ENCODE measurements around the gene C1orf116.

Gene C1orf116

DNA sequence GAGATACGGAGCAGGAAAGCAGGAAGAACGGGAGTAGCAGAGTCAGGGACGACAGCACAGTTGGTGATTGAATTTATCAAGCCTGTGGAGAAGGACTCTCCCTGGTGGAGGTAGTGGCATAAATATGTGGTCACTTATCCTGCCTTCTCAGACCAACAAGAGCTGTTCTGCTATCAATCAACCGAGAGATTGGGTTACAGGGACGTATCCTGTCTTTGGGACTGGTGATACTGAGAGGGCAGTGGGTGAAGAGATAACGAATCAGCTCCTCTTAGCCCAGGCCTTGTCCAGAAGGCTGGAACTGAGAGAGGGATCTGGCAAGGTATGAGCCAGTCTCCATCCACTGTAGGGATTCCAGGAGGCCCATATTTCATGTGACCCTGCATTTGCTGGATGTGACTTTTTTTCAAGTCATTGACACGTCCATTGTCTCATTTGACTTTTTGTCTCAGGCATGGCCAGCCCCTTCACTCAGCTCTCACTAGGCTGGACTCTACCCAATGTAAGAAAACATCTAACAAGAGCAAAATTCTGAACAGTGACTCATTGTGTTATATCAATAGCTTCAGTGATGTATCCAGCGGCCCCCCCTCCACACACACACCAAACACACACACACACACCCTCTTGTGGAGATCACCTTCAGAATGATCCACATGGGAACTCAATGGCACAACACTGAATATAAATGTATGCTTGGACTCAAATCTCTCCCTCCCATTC lies 11.3 kb downstream of the C1orf116 start:
- Histone ChIP-seq H3K4me3 (ENCODE audit: low read depth in 1 of 5, low read length in 5 of 5) (no peak overlapping the region), H3K9ac (ENCODE audit: low read length in 5 of 5) (no peak overlapping the region), H3K9me3 (ENCODE audit: control insufficient read depth in 5 of 5, low read length in 5 of 5) (no peaks in the 10 kb centered on the region), H3K27ac (ENCODE audit: low read depth, low read length) (no peak overlapping the region), H3K27me3 (ENCODE audit: control insufficient read depth in 5 of 5, insufficient read depth in 4 of 5, low read length in 5 of 5) (no peaks in the 10 kb centered on the region), H3K36me3 (ENCODE audit: control insufficient read depth in 5 of 5, insufficient read depth in 5 of 5, low read length in 5 of 5) (no peaks in the 10 kb centered on the region), H3K4me1 (ENCODE audit: control insufficient read depth in 5 of 5, insufficient read depth in 5 of 5, low read length in 5 of 5) (peaks cover 0 to 25% (median 12%) of the 10 kb centered on the region in 5 donors)

DNA sequence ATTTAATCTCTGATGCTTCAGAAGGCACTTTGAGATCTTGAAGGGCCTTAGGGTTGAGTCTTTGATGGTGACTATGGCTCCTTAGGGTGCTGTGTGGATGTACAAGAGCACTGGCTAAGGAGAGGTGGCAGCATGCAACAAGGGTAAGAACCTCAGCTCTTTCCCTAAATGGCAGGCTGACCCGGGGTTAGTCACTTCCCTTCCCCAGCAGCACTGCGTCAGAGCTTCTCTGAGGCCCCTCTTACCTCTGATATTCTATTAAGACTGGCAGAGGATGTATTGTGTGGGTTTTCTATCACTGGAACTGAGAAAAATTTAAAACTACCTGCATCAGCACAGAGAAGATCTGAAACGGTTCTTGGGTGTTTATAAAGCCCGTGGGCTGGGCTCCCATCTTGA lies 11.8 kb downstream of the C1orf116 start:
- no peak overlapping the region for H3K27ac ChIP-seq (ENCODE audit: low read depth, low read length)
- no peaks in the 10 kb centered on the region for H3K36me3 ChIP-seq (ENCODE audit: control insufficient read depth in 5 of 5, insufficient read depth in 5 of 5, low read length in 5 of 5)

DNA sequence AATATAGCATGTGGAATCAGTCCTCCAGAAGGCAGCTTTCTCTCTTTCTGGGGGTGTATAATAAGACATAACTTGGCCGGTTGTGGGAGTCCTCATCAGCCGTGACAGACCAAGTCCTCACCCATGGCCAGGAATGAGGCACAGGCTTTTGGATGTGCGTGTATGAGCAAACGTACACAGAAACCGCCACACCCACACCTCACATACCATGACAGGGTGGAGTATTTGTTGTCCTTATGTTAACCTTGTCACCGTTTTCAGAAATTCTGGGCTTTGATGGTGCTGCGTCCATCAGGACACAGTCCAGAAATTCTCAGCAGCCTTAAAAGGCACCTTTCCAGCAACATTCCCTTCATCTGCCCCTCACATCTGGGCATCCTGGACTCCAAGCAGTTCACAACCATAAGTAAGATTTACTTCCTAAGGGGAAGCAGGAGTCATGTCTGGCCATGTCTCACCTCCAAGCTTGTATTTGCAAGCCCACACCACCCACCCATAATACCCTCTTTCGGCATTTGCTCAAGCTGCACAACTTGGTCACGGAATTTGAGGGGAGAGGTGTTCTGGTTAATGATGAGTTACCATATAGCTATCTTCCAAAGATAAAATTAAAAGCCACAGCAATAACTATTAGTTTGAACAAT lies 12.4 kb downstream of the C1orf116 start:
- H3K27me3 ChIP-seq (ENCODE audit: control insufficient read depth in 5 of 5, insufficient read depth in 4 of 5, low read length in 5 of 5): no peaks in the 10 kb centered on the region
- no peak overlapping the region for H3K9ac ChIP-seq (ENCODE audit: low read length in 5 of 5)
- no peak overlapping the region for H3K4me3 ChIP-seq (ENCODE audit: low read depth in 1 of 5, low read length in 5 of 5)
- H3K27ac ChIP-seq (ENCODE audit: low read depth, low read length): no peak overlapping the region
- H3K4me1 ChIP-seq (ENCODE audit: control insufficient read depth in 5 of 5, insufficient read depth in 5 of 5, low read length in 5 of 5): peaks cover 0 to 20% (median 5%) of the 10 kb centered on the region in 5 donors
- H3K36me3 ChIP-seq (ENCODE audit: control insufficient read depth in 5 of 5, insufficient read depth in 5 of 5, low read length in 5 of 5): no peaks in the 10 kb centered on the region
- no peaks in the 10 kb centered on the region for H3K9me3 ChIP-seq (ENCODE audit: control insufficient read depth in 5 of 5, low read length in 5 of 5)

More for the DNA sequence above, 11.8 kb downstream of the C1orf116 start:
- Histone ChIP-seq H3K9me3 (ENCODE audit: control insufficient read depth in 5 of 5, low read length in 5 of 5) (no peaks in the 10 kb centered on the region), H3K4me1 (ENCODE audit: control insufficient read depth in 5 of 5, insufficient read depth in 5 of 5, low read length in 5 of 5) (peaks cover 0 to 25% (median 10%) of the 10 kb centered on the region in 5 donors), H3K27me3 (ENCODE audit: control insufficient read depth in 5 of 5, insufficient read depth in 4 of 5, low read length in 5 of 5) (no peaks in the 10 kb centered on the region), H3K9ac (ENCODE audit: low read length in 5 of 5) (no peak overlapping the region), H3K4me3 (ENCODE audit: low read depth in 1 of 5, low read length in 5 of 5) (no peak overlapping the region)

DNA sequence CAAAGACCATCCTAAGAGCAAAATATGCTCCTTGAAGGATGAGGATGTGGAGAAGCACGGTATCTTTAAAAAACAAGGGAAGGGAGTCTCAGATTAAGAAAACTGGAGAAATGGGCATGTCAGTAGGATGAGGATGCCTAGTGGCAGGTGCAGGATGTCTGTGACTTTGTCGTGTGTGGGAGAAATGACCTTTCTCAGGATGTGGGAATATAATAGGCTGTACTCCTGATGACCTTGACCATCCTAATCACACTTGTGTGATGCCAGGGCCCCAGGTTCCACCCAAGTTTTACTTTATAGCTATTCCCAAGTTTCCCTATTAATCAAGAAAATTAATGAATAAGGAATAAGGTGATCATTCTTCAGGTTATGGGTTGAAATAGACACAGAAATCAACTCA lies 12.9 kb downstream of the C1orf116 start:
- Histone ChIP-seq H3K9me3 (ENCODE audit: control insufficient read depth in 5 of 5, low read length in 5 of 5) (no peaks in the 10 kb centered on the region), H3K4me3 (ENCODE audit: low read depth in 1 of 5, low read length in 5 of 5) (no peak overlapping the region), H3K36me3 (ENCODE audit: control insufficient read depth in 5 of 5, insufficient read depth in 5 of 5, low read length in 5 of 5) (no peaks in the 10 kb centered on the region), H3K27ac (ENCODE audit: low read depth, low read length) (no peak overlapping the region), H3K9ac (ENCODE audit: low read length in 5 of 5) (no peak overlapping the region), H3K4me1 (ENCODE audit: control insufficient read depth in 5 of 5, insufficient read depth in 5 of 5, low read length in 5 of 5) (peaks cover 0 to 17% (median 2%) of the 10 kb centered on the region in 5 donors), H3K27me3 (ENCODE audit: control insufficient read depth in 5 of 5, insufficient read depth in 4 of 5, low read length in 5 of 5) (no peaks in the 10 kb centered on the region)

DNA sequence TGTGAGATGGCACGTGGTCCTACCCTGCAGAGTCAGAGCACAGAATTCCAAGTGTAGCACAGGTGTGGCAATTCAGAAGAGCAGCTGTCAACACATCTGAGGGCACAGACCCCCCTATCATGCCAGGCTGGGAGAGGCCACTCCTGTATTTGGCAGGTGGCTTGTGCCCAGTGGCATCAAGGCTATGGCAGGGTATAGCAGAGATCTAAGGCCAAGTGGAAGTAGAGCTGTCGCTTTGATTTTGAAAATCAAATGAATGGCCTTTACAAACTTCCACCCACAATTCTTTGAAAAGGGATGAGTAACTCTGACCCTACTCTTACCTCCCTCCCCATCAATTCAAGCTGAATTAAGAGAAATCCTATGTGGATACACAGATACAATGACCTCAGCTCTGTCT lies 13.4 kb downstream of the C1orf116 start:
- H3K4me1 ChIP-seq (ENCODE audit: control insufficient read depth in 5 of 5, insufficient read depth in 5 of 5, low read length in 5 of 5): peaks cover 0 to 12% (median 0%) of the 10 kb centered on the region in 5 donors
- H3K27ac ChIP-seq (ENCODE audit: low read depth, low read length): no peak overlapping the region
- no peaks in the 10 kb centered on the region for H3K36me3 ChIP-seq (ENCODE audit: control insufficient read depth in 5 of 5, insufficient read depth in 5 of 5, low read length in 5 of 5)
- H3K9me3 ChIP-seq (ENCODE audit: control insufficient read depth in 5 of 5, low read length in 5 of 5): no peaks in the 10 kb centered on the region
- H3K27me3 ChIP-seq (ENCODE audit: control insufficient read depth in 5 of 5, insufficient read depth in 4 of 5, low read length in 5 of 5): peaks cover 0 to 2% (median 0%) of the 10 kb centered on the region in 5 donors
- H3K4me3 ChIP-seq (ENCODE audit: low read depth in 1 of 5, low read length in 5 of 5): no peak overlapping the region
- no peak overlapping the region for H3K9ac ChIP-seq (ENCODE audit: low read length in 5 of 5)

DNA sequence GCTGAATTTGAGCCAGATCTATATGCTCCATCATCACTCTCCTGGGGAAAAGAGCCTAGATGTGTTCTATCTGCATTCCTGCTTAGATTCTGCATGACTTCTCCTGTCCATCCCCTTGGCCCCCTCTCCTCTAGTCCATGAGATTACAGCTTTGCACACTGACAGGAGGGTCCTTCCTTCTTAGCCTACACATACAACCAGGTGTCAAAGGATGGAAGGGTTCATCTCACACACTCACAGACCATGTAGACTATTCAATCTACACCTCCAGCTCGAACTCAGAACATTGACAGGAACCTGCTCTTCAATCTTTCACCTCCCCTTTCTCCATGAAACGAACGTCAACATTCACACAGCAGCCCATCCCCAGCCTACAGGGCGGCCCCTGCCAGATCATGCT lies 13.8 kb downstream of the C1orf116 start:
- Histone ChIP-seq H3K36me3 (ENCODE audit: control insufficient read depth in 5 of 5, insufficient read depth in 5 of 5, low read length in 5 of 5) (no peaks in the 10 kb centered on the region), H3K4me3 (ENCODE audit: low read depth in 1 of 5, low read length in 5 of 5) (no peak overlapping the region), H3K4me1 (ENCODE audit: control insufficient read depth in 5 of 5, insufficient read depth in 5 of 5, low read length in 5 of 5) (peaks cover 0 to 7% (median 0%) of the 10 kb centered on the region in 5 donors), H3K9ac (ENCODE audit: low read length in 5 of 5) (no peak overlapping the region), H3K9me3 (ENCODE audit: control insufficient read depth in 5 of 5, low read length in 5 of 5) (no peaks in the 10 kb centered on the region), H3K27ac (ENCODE audit: low read depth, low read length) (no peak overlapping the region), H3K27me3 (ENCODE audit: control insufficient read depth in 5 of 5, insufficient read depth in 4 of 5, low read length in 5 of 5) (peaks cover 0 to 2% (median 0%) of the 10 kb centered on the region in 5 donors)

DNA sequence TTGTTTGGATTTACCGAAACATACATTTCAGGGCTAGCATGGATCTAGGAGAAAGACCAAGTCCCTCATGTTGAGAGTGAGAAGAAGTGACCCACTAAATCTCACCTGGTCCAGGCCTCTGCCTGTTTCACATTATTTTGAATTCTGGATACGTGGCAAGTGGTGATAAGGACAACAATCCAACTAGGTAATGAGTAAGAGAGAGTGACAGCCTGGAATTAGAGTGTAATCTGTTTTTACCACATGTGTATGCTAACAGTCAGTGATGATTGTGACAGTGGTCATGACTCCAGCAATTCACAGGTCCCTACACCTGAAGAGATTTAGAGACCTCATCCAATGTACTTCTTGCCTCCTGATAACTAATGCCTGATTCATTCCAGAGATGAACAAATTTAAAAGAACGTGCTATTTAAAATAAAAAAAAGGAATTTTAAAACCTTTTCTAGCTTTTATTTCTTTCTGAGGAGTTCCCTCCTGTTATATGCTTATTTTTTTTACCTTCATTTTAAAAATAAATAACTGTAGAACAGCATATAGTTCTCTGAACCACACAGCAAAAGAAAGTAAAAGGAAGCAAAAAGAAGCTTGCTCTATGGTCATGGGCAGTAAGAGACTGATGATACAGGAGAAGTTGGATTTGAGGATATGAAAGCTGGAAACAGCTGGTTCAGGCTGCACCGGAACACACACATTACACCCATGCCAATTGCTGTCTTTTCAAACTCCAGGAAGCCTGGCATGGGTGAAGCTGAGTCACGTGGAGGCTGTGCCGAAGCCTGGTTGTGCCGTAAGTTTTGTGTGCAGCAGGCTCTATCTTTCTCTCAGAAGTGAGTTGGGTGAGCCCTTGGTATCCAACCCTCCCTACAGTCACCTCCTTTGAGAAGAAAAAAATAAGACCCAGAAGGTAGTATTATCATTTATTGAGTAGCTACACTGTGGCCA lies 14.7 kb downstream of the C1orf116 start:
- no peaks in the 10 kb centered on the region for H3K9me3 ChIP-seq (ENCODE audit: control insufficient read depth in 5 of 5, low read length in 5 of 5)
- H3K27me3 ChIP-seq (ENCODE audit: control insufficient read depth in 5 of 5, insufficient read depth in 4 of 5, low read length in 5 of 5): peaks cover 0 to 3% (median 0%) of the 10 kb centered on the region in 5 donors
- no peaks in the 10 kb centered on the region for H3K36me3 ChIP-seq (ENCODE audit: control insufficient read depth in 5 of 5, insufficient read depth in 5 of 5, low read length in 5 of 5)
- H3K4me3 ChIP-seq (ENCODE audit: low read depth in 1 of 5, low read length in 5 of 5): no peak overlapping the region
- H3K4me1 ChIP-seq (ENCODE audit: control insufficient read depth in 5 of 5, insufficient read depth in 5 of 5, low read length in 5 of 5): peaks cover 0 to 2% (median 0%) of the 10 kb centered on the region in 5 donors
- no peak overlapping the region for H3K9ac ChIP-seq (ENCODE audit: low read length in 5 of 5)
- H3K27ac ChIP-seq (ENCODE audit: low read depth, low read length): no peak overlapping the region

DNA sequence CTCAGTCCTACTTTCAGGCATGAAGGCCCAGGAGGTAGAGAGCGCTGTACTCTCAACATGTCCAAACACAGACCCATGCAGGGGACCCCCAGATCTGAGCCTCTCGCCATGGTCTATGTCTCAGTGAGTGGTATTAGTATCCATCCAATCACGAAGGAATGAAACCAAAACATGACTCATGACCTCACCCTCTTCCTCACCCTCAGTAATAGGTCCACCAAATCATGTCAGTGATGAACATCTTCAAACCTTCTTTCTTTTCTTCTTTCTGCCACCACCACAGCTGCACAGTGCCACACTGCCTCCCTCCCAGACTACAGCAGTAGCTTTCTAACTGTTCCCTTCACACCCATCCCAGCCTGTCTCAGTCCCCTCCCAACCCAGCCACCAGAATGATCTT lies 16.8 kb downstream of the C1orf116 start:
- Histone ChIP-seq H3K4me1 (ENCODE audit: control insufficient read depth in 5 of 5, insufficient read depth in 5 of 5, low read length in 5 of 5) (peaks cover 0 to 2% (median 0%) of the 10 kb centered on the region in 5 donors), H3K27me3 (ENCODE audit: control insufficient read depth in 5 of 5, insufficient read depth in 4 of 5, low read length in 5 of 5) (peaks cover 0 to 3% (median 2%) of the 10 kb centered on the region in 5 donors), H3K9ac (ENCODE audit: low read length in 5 of 5) (no peak overlapping the region), H3K36me3 (ENCODE audit: control insufficient read depth in 5 of 5, insufficient read depth in 5 of 5, low read length in 5 of 5) (no peaks in the 10 kb centered on the region), H3K9me3 (ENCODE audit: control insufficient read depth in 5 of 5, low read length in 5 of 5) (no peaks in the 10 kb centered on the region), H3K4me3 (ENCODE audit: low read depth in 1 of 5, low read length in 5 of 5) (no peak overlapping the region), H3K27ac (ENCODE audit: low read depth, low read length) (no peak overlapping the region)

DNA sequence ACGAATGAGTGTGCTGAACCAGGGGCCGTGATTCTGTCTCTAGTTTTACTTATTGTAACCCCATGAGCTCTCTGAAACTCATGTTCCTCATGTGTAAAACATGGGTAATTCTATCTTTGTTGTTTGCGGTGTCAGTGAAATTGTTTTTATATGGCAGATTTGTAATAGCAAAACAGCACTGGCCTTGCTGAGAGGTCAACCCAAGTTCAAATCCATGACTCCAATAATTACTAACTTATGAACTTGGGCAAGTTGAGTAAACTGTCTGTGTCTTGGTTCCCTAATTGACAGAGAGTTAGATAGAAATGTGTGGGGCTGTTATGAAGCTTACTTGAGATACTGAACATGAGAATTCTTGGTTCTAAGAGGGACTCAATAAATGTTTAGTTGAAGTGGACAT lies 17.8 kb downstream of the C1orf116 start:
- no peak overlapping the region for H3K4me3 ChIP-seq (ENCODE audit: low read depth in 1 of 5, low read length in 5 of 5)
- no peak overlapping the region for H3K9ac ChIP-seq (ENCODE audit: low read length in 5 of 5)
- H3K4me1 ChIP-seq (ENCODE audit: control insufficient read depth in 5 of 5, insufficient read depth in 5 of 5, low read length in 5 of 5): peaks cover 0 to 2% (median 0%) of the 10 kb centered on the region in 5 donors
- H3K27ac ChIP-seq (ENCODE audit: low read depth, low read length): no peak overlapping the region
- no peaks in the 10 kb centered on the region for H3K36me3 ChIP-seq (ENCODE audit: control insufficient read depth in 5 of 5, insufficient read depth in 5 of 5, low read length in 5 of 5)
- peaks cover 0 to 3% (median 2%) of the 10 kb centered on the region in 5 donors for H3K27me3 ChIP-seq (ENCODE audit: control insufficient read depth in 5 of 5, insufficient read depth in 4 of 5, low read length in 5 of 5)
- H3K9me3 ChIP-seq (ENCODE audit: control insufficient read depth in 5 of 5, low read length in 5 of 5): no peaks in the 10 kb centered on the region

Data from subcutaneous abdominal adipose tissue (tissue), 5 donors.